CD4-positive, alpha-beta T cell (primary cell): ENCODE data around the gene TNK2. TPM values are rescaled to one million over a fixed set of nuclear protein-coding genes. Genes with fewer than 3 reads are reported as not detected.

Experiments
- ATAC-seq: fragments of 200-7000 bp; cut with Tn5 transposase; one replicate; pipeline ENCODE4 v1.10.0; 2022; ENCODE audit warnings: mild to moderate bottlenecking; ENCODE audit not compliant: poor library complexity
- CTCF ChIA-PET: fragments of 350-600 bp; sonication (Branson Sonifier 250); formaldehyde crosslinking; loops from one replicate; lab custom pipeline; 2021; ENCODE audit warnings: antibody characterized with exemption, inconsistent platforms; lab: Charles Lee
- POLR2A ChIA-PET: fragments of 350-600 bp; sonication (Branson Sonifier 250); formaldehyde crosslinking; loops from one replicate; lab custom pipeline; 2021; ENCODE audit warnings: antibody characterized with exemption, inconsistent platforms; lab: Charles Lee
- DNase-seq, 14 experiments: peaks; one replicate each; pipeline ENCODE4 v3.0.0-alpha.2; 2013 to 2020; ENCODE audit warnings: mixed read lengths in 2 of 14
- H3K27ac ChIP-seq, 2 donors: one replicate each; pipeline versions ENCODE4 v1.5.1 to v1.7.0; 2013; ENCODE audit warnings: low read length in 2 of 2, low read depth in 1 of 2, mild to moderate bottlenecking in 1 of 2
- H3K27me3 ChIP-seq, 2 experiments: 1 replicate in 1 of 2; 2 replicates in 1 of 2; pipeline versions ENCODE4 v1.6.1 to v1.7.0; 2013; ENCODE audit warnings: low read length in 2 of 2, control low read depth in 1 of 2, mild to moderate bottlenecking in 1 of 2, moderate library complexity in 1 of 2; ENCODE audit not compliant: insufficient read depth in 2 of 2, control insufficient read depth in 1 of 2
- H3K36me3 ChIP-seq: one replicate; pipeline ENCODE4 v1.6.1; 2013; ENCODE audit warnings: low read length, control low read depth; ENCODE audit not compliant: insufficient read depth
- H3K4me1 ChIP-seq: one replicate; pipeline ENCODE4 v1.6.1; 2013; ENCODE audit warnings: low read length, control low read depth; ENCODE audit not compliant: insufficient read depth
- H3K4me3 ChIP-seq: one replicate; pipeline ENCODE4 v1.5.1; 2013; ENCODE audit warnings: mild to moderate bottlenecking, low read length, moderate library complexity
- H3K9me3 ChIP-seq, 2 experiments: 1 replicate in 1 of 2; 2 replicates in 1 of 2; pipeline versions ENCODE4 v1.6.1 to v1.7.0; 2013; ENCODE audit warnings: low read length in 2 of 2, mild to moderate bottlenecking in 2 of 2, control low read depth in 1 of 2, moderate library complexity in 1 of 2; ENCODE audit not compliant: control insufficient read depth in 1 of 2, insufficient read depth in 1 of 2
- H3K27ac Mint-ChIP-seq: one replicate; pipeline ENCODE4 v1.8.0; 2020; ENCODE audit warnings: mixed read lengths
- H3K27me3 Mint-ChIP-seq: one replicate; pipeline ENCODE4 v1.8.0; 2021; ENCODE audit warnings: mixed read lengths
- H3K36me3 Mint-ChIP-seq: one replicate; pipeline ENCODE4 v1.8.0; 2021; ENCODE audit warnings: low read depth, mixed read lengths
- H3K4me1 Mint-ChIP-seq: one replicate; pipeline ENCODE4 v1.8.0; 2021; ENCODE audit warnings: low read depth, mixed read lengths
- H3K4me3 Mint-ChIP-seq: one replicate; pipeline ENCODE4 v1.8.0; 2020; ENCODE audit warnings: mild to moderate bottlenecking, mixed read lengths
- H3K9me3 Mint-ChIP-seq: one replicate; pipeline ENCODE4 v1.8.0; 2020; ENCODE audit warnings: mixed read lengths
- CTCF ChIP-seq: fragments of 200-600 bp; IDR thresholded peaks from one replicate; pipeline ENCODE4 v1.8.0; 2022; ENCODE audit warnings: antibody characterized with exemption, mild to moderate bottlenecking
- intact Hi-C, 2 experiments: fragments of 100-400 bp; cut with DNase I in 1 of 2; cut with micrococcal nuclease in 1 of 2; formaldehyde crosslinking; loops; one replicate each; pipeline versions ENCODE4 v1.15.1 to v1.9.0; 2023 to 2025; cut with DNase I, micrococcal nuclease
- total RNA-seq, 174 experiments: library from RNA in 2 of 174; stranded (reverse) in 2 of 174; gene quantifications; one replicate each; pipeline ENCODE4 v1.2.3 and lab custom pipeline; 2021 to 2026

Gene TNK2
- total RNA-seq, 2 experiments from 2014 or later: 161 to 171 TPM

- Mint-ChIP-seq H3K27me3 (no peaks in the 10 kb centered on the region), H3K27ac (no peak overlapping the region), H3K36me3 (no peaks in the 10 kb centered on the region)
These were observed 78.5 kb downstream of the TNK2 start for GRCh38 chr3:195829897-195830254.

DNA sequence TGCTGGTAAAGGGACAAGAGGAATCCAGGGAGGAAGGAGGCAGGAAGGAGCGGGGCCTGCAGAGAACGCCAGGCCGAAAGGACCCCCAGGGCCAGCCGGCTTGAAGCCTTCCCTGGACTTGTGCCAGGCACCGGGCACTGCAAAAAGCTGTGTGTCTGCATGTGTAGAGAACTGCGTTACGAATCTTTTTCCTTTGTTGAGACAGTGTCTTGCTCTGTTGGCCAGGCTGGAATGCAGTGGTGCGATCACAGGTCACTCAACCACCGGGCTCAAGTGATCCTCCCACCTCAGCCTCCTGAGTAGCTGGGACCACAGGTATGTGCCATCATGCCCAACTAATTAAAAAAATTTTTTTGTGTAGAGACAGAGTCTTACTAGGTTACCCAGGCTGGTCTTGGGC lies 79.6 kb downstream of the TNK2 start:
- H3K4me1 ChIP-seq: no peaks in the 10 kb centered on the region
- intact Hi-C loops: no loop called here
- no peaks in the 10 kb centered on the region for H3K9me3 ChIP-seq
- Mint-ChIP-seq H3K9me3 (no peaks in the 10 kb centered on the region), H3K27me3 (no peaks in the 10 kb centered on the region), H3K27ac (no peak overlapping the region), H3K4me3 (no peak overlapping the region), H3K4me1 (no peaks in the 10 kb centered on the region), H3K36me3 (no peaks in the 10 kb centered on the region)
- no peak for ATAC-seq
- DNase-seq: no peak
- CTCF ChIA-PET: no interaction called here
- no peak overlapping the region for H3K4me3 ChIP-seq
- H3K27ac ChIP-seq: no peak overlapping the region
- no peaks in the 10 kb centered on the region for H3K36me3 ChIP-seq
- TF ChIP-seq CTCF: no peak
- H3K27me3 ChIP-seq: peaks cover 0 to 2% of the 10 kb centered on the region in 2 experiments
- POLR2A ChIA-PET: no interaction called here

More at GRCh38 chr3:195829897-195830254, 78.5 kb downstream of the TNK2 start:
- no peaks in the 10 kb centered on the region for H3K4me1 ChIP-seq
- H3K9me3 ChIP-seq: no peaks in the 10 kb centered on the region
- ATAC-seq: no peak
- Mint-ChIP-seq H3K4me1 (no peaks in the 10 kb centered on the region), H3K9me3 (no peaks in the 10 kb centered on the region), H3K4me3 (no peak overlapping the region)
- no peak overlapping the region for H3K27ac ChIP-seq
- intact Hi-C loops: no loop called here
- no peaks in the 10 kb centered on the region for H3K36me3 ChIP-seq
- no peaks in the 10 kb centered on the region for H3K27me3 ChIP-seq
- no peak for DNase-seq
- ChIA-PET CTCF (no interaction called here), POLR2A (no interaction called here)
- H3K4me3 ChIP-seq: no peak overlapping the region
- TF ChIP-seq CTCF: no peak

- H3K4me3 ChIP-seq: no peak overlapping the region
- intact Hi-C loops: no loop called here
- Mint-ChIP-seq H3K36me3 (no peaks in the 10 kb centered on the region), H3K4me3 (no peak overlapping the region), H3K4me1 (no peaks in the 10 kb centered on the region), H3K27me3 (no peaks in the 10 kb centered on the region), H3K27ac (no peak overlapping the region), H3K9me3 (no peaks in the 10 kb centered on the region)
- H3K9me3 ChIP-seq: no peaks in the 10 kb centered on the region
- peaks cover 0 to 3% of the 10 kb centered on the region in 2 experiments for H3K27me3 ChIP-seq
- H3K4me1 ChIP-seq: no peaks in the 10 kb centered on the region
- no peak for DNase-seq
- POLR2A ChIA-PET: no interaction called here
- H3K27ac ChIP-seq: no peak overlapping the region
- no peak for TF ChIP-seq CTCF
- CTCF ChIA-PET: no interaction called here
- no peak for ATAC-seq
- H3K36me3 ChIP-seq: no peaks in the 10 kb centered on the region
These were observed 82.2 kb downstream of the TNK2 start for GRCh38 chr3:195825857-195826804.
